Panc1 (cell line): ENCODE data around the gene SHF. TPM values are rescaled to one million over a fixed set of nuclear protein-coding genes. Genes with fewer than 3 reads are reported as not detected.

Experiments
- ATAC-seq: fragments of 200-7000 bp; cut with Tn5 transposase; 2 replicates; pipeline ENCODE4 v1.9.1; 2020; ENCODE audit warnings: mild to moderate bottlenecking, moderate library complexity
- BruUV-seq: library from RNA; stranded (reverse); fragments of 400-500 nt; replicated peaks from 2 replicates; lab custom pipeline; 2021; lab: Mats Ljungman, UMichigan
- CTCF ChIA-PET: fragments of 300-600 bp; sonication (Branson Sonifier 250); formaldehyde crosslinking; loops from one replicate; lab custom pipeline; 2022; ENCODE audit warnings: antibody characterized with exemption; lab: Charles Lee
- POLR2A ChIA-PET: fragments of 300-600 bp; sonication (Branson Sonifier 250); formaldehyde crosslinking; loops from one replicate; lab custom pipeline; 2022; ENCODE audit warnings: antibody characterized with exemption; lab: Charles Lee
- DNase-seq: peaks from one replicate; pipeline ENCODE4 v3.0.0-alpha.2; 2010; ENCODE audit warnings: low read depth, low spot score
- H3K27ac ChIP-seq: 2 replicates; pipeline ENCODE4 v1.5.1; 2011; ENCODE audit warnings: mild to moderate bottlenecking, low read length, inconsistent platforms
- H3K27me3 ChIP-seq: fragments of 200-500 bp; sonication (Bioruptor generic); 2 replicates; pipeline ENCODE4 v1.6.0; 2014; ENCODE audit warnings: low read length, inconsistent platforms; ENCODE audit not compliant: control insufficient read depth, insufficient read depth
- H3K36me3 ChIP-seq: fragments of 200-500 bp; sonication (Bioruptor generic); 2 replicates; pipeline ENCODE4 v1.5.1; 2014; ENCODE audit warnings: inconsistent platforms, mild to moderate bottlenecking, low read length, moderate library complexity; ENCODE audit not compliant: control insufficient read depth, insufficient read depth
- H3K4me1 ChIP-seq: 2 replicates; pipeline ENCODE4 v1.5.1; 2011; ENCODE audit warnings: inconsistent platforms, mild to moderate bottlenecking, low read length, moderate library complexity; ENCODE audit not compliant: control insufficient read depth, insufficient read depth
- H3K4me3 ChIP-seq, 2 experiments: 2 replicates each; pipeline ENCODE4 v1.5.1; 2011 to 2012; ENCODE audit warnings: low read depth in 2 of 2, low read length in 2 of 2, mild to moderate bottlenecking in 2 of 2, inconsistent platforms in 1 of 2, moderate library complexity in 1 of 2
- H3K9me3 ChIP-seq: fragments of 200-500 bp; sonication (Bioruptor generic); 2 replicates; pipeline ENCODE4 v1.5.1; 2014; ENCODE audit warnings: low read depth, mild to moderate bottlenecking, inconsistent platforms, low read length, moderate library complexity; ENCODE audit not compliant: control insufficient read depth, insufficient read depth
- POLR2AphosphoS5 ChIP-seq: IDR thresholded peaks from 2 replicates; pipeline ENCODE4 v1.6.1; 2012; ENCODE audit warnings: mild to moderate bottlenecking, low read depth, low read length, moderate library complexity
- SIN3A ChIP-seq: IDR thresholded peaks from 2 replicates; pipeline ENCODE4 v1.6.1; 2012; ENCODE audit warnings: low read depth, mild to moderate bottlenecking, low read length, moderate library complexity, borderline replicate concordance; ENCODE audit not compliant: insufficient read depth
- TCF7L2 ChIP-seq: IDR thresholded peaks from 2 replicates; pipeline ENCODE4 v1.6.1; 2011; ENCODE audit warnings: mild to moderate bottlenecking, low read depth, low read length, inconsistent platforms
- in situ Hi-C: cut with HindIII; loops from 2 replicates; pipeline ENCODE4 v1.10.0; 2016; ENCODE audit warnings: low sequenced_read_pairs, low pct_unique_long_range_greater_than_20kb
- intact Hi-C: fragments of 100-400 bp; cut with micrococcal nuclease; formaldehyde crosslinking; loops from one replicate; pipeline ENCODE4 v1.10.0; 2022; ENCODE audit not compliant: unreplicated experiment
- total RNA-seq: library from RNA; stranded (reverse); gene quantifications from one replicate; pipeline ENCODE4 v1.2.1, GENCODE V29; 2021; ENCODE audit not compliant: unreplicated experiment
- TF ChIP-seq, protein P1 (sequence below), 2 experiments: IDR thresholded peaks; 2 replicates each; pipeline ENCODE4 v1.6.1; 2011 to 2012; ENCODE audit warnings: low read depth in 2 of 2, control low read depth in 1 of 2, low read length in 1 of 2, mild to moderate bottlenecking in 1 of 2, moderate library complexity in 1 of 2; ENCODE audit not compliant: insufficient read depth in 1 of 2
- TF ChIP-seq, protein P2 (sequence below): fragments of 450-650 bp; IDR thresholded peaks from 2 replicates; pipeline ENCODE4 v1.5.1; 2017; ENCODE audit warnings: mild to moderate bottlenecking

SHF gene
- total RNA-seq, 1 experiment from 2014 or later: 3.0 TPM

GRCh38 chr15:45156744-45157455 is 30.9 kb downstream of the SHF start:
- Histone ChIP-seq H3K27ac (no peak overlapping the region), H3K36me3 (no peaks in the 10 kb centered on the region), H3K4me1 (no peaks in the 10 kb centered on the region), H3K4me3 (no peak overlapping the region), H3K27me3 (no peaks in the 10 kb centered on the region), H3K9me3 (no peaks in the 10 kb centered on the region)
- DNase-seq (no peak), ATAC-seq (no peak)
- in situ Hi-C loops (no loop called here), intact Hi-C loops (no loop called here)
- TF ChIP-seq POLR2AphosphoS5: no peak
- TF ChIP-seq, protein P1, sequence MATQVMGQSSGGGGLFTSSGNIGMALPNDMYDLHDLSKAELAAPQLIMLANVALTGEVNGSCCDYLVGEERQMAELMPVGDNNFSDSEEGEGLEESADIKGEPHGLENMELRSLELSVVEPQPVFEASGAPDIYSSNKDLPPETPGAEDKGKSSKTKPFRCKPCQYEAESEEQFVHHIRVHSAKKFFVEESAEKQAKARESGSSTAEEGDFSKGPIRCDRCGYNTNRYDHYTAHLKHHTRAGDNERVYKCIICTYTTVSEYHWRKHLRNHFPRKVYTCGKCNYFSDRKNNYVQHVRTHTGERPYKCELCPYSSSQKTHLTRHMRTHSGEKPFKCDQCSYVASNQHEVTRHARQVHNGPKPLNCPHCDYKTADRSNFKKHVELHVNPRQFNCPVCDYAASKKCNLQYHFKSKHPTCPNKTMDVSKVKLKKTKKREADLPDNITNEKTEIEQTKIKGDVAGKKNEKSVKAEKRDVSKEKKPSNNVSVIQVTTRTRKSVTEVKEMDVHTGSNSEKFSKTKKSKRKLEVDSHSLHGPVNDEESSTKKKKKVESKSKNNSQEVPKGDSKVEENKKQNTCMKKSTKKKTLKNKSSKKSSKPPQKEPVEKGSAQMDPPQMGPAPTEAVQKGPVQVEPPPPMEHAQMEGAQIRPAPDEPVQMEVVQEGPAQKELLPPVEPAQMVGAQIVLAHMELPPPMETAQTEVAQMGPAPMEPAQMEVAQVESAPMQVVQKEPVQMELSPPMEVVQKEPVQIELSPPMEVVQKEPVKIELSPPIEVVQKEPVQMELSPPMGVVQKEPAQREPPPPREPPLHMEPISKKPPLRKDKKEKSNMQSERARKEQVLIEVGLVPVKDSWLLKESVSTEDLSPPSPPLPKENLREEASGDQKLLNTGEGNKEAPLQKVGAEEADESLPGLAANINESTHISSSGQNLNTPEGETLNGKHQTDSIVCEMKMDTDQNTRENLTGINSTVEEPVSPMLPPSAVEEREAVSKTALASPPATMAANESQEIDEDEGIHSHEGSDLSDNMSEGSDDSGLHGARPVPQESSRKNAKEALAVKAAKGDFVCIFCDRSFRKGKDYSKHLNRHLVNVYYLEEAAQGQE (IDR thresholded peaks at IDR 0.05; ENCODE audit: insufficient read depth in 1 of 2, low read depth in 2 of 2, low read length in 1 of 2): no peak
- no peak for TF ChIP-seq SIN3A
- CTCF ChIA-PET: no interaction called here
- BruUV-seq: no TSS peak
- POLR2A ChIA-PET: no interaction called here

GRCh38 chr15:45155739-45156138 is 32.0 kb downstream of the SHF start:
- TF ChIP-seq, protein P2, sequence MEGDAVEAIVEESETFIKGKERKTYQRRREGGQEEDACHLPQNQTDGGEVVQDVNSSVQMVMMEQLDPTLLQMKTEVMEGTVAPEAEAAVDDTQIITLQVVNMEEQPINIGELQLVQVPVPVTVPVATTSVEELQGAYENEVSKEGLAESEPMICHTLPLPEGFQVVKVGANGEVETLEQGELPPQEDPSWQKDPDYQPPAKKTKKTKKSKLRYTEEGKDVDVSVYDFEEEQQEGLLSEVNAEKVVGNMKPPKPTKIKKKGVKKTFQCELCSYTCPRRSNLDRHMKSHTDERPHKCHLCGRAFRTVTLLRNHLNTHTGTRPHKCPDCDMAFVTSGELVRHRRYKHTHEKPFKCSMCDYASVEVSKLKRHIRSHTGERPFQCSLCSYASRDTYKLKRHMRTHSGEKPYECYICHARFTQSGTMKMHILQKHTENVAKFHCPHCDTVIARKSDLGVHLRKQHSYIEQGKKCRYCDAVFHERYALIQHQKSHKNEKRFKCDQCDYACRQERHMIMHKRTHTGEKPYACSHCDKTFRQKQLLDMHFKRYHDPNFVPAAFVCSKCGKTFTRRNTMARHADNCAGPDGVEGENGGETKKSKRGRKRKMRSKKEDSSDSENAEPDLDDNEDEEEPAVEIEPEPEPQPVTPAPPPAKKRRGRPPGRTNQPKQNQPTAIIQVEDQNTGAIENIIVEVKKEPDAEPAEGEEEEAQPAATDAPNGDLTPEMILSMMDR: no peak
- TF ChIP-seq TCF7L2 (no peak), SIN3A (no peak), POLR2AphosphoS5 (no peak)
- TF ChIP-seq, protein P1 (IDR thresholded peaks at IDR 0.05; ENCODE audit: insufficient read depth in 1 of 2, low read depth in 2 of 2, low read length in 1 of 2): no peak
- H3K4me1 ChIP-seq: no peaks in the 10 kb centered on the region
- intact Hi-C loops (no loop called here), in situ Hi-C loops (no loop called here)
- no peaks in the 10 kb centered on the region for H3K27me3 ChIP-seq
- no peaks in the 10 kb centered on the region for H3K9me3 ChIP-seq
- H3K27ac ChIP-seq: no peak overlapping the region
- H3K4me3 ChIP-seq: no peak overlapping the region
- no TSS peak for BruUV-seq
- ChIA-PET POLR2A (no interaction called here), CTCF (no interaction called here)
- no peaks in the 10 kb centered on the region for H3K36me3 ChIP-seq
- ATAC-seq: no peak
- no peak for DNase-seq
